ENCODE data around the gene TMEM132D.

DNA sequence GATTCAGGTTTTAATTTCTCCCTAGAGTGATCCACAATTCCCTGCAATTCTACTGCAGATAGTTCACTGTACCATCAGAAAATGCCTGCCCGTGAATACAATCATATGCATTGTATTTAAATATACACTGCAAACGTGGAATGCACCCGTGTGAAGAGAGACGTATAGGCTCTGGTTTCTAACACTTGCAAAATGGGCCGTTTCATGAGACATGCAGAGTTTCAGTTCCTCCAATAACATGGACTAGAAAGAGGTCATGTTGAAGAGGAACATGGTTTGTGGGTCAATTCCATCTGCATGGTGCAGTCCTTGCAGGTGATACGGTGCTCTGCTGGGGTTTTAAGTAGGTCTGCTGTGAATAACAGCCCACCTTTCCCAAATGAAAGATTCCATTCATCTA, 373.3 kb downstream of the TMEM132D start:
- TF ChIP-seq POLR2A (IDR thresholded peaks at IDR 0.05; ENCODE audit: low read depth, low read length) (no peak), CTCF (conservative IDR thresholded peaks at IDR 0.05; ENCODE audit: low read depth, low read length) (no peak), RCOR1 (IDR thresholded peaks at IDR 0.05; ENCODE audit: insufficient replicate concordance, low read length) (no peak), RAD21 (IDR thresholded peaks at IDR 0.05; ENCODE audit: low read length) (no peak), MXI1 (IDR thresholded peaks at IDR 0.05; ENCODE audit: borderline replicate concordance, low read depth, low read length) (no peak), MAZ (IDR thresholded peaks at IDR 0.05; ENCODE audit: borderline replicate concordance, low read depth, low read length) (no peak), MAFK (IDR thresholded peaks at IDR 0.05; ENCODE audit: low read depth, low read length) (no peak), CEBPB (IDR thresholded peaks at IDR 0.05; ENCODE audit: low read depth, low read length) (no peak), SMC3 (IDR thresholded peaks at IDR 0.05; ENCODE audit: low read depth, low read length) (no peak)
- TF ChIP-seq, protein P1, sequence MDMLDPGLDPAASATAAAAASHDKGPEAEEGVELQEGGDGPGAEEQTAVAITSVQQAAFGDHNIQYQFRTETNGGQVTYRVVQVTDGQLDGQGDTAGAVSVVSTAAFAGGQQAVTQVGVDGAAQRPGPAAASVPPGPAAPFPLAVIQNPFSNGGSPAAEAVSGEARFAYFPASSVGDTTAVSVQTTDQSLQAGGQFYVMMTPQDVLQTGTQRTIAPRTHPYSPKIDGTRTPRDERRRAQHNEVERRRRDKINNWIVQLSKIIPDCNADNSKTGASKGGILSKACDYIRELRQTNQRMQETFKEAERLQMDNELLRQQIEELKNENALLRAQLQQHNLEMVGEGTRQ (IDR thresholded peaks at IDR 0.05; ENCODE audit: low read depth, low read length) = no peak
